ENCODE results near the gene TMEM184B.
A peak's percentile ranks its signal among the peaks of the same experiment; 100 is the strongest.

The TMEM184B gene

DNA sequence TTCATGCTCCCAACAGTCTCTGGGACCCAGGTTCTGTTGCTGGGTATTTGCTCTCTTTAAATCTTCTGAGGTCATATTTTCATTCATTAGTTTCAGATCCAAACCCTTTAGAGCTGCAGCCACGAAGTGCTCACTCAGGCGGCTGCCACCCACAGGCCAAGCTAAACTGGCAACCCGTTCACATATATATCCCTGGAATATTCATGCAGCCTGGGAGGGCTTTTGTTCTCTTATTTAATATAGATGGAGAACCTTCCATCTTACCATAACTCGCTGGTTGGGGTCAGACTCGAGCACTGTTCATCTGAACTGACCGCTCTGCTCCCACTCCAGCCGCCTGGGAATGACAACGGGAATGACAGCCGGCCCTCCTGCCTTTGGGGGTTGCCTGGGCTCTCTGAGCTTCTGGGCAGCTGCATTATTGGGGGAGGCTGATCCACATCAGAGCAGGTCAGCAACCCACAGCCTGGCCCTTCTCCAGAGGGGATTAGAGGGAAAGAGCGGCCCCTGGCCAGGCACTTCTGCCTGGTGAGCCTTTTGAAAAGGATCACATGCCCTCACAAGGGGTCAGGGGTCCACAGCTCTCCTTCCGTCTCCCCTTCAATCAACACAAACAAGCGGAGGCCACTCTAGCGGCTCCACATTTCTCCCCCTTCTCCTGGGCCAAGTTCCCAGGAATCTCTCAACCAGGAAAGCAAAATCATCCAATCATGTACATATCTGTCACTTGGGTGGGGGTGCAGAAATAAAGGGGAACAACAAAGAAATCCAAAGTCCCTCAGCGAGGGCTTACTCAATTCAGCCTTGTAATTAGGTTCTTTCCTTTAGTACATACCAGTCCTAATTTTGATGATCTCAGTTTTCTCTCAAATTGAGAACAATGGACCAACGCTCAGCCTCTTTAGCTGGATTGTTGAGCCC is 11.8 kb downstream of the TMEM184B start:
- Histone ChIP-seq H3K4me1 (ENCODE audit: insufficient read depth, poor library complexity, severe bottlenecking) (no peaks in the 10 kb centered on the region), H3K9me3 (ENCODE audit: severe bottlenecking) (no peaks in the 10 kb centered on the region), H3K4me3 (ENCODE audit: severe bottlenecking) (no peak overlapping the region), H3K27ac (ENCODE audit: poor library complexity, severe bottlenecking) (no peak overlapping the region), H3K36me3 (ENCODE audit: low read depth) (peaks cover 46% of the 10 kb centered on the region), H3K27me3 (ENCODE audit: insufficient read depth, poor library complexity, severe bottlenecking) (no peaks in the 10 kb centered on the region)
- no peak; the same call in 2 of the 3 replicates for ATAC-seq (ENCODE audit: low read depth)
- no peak for DNase-seq (ENCODE audit: low spot score)
- TF ChIP-seq, protein P1, sequence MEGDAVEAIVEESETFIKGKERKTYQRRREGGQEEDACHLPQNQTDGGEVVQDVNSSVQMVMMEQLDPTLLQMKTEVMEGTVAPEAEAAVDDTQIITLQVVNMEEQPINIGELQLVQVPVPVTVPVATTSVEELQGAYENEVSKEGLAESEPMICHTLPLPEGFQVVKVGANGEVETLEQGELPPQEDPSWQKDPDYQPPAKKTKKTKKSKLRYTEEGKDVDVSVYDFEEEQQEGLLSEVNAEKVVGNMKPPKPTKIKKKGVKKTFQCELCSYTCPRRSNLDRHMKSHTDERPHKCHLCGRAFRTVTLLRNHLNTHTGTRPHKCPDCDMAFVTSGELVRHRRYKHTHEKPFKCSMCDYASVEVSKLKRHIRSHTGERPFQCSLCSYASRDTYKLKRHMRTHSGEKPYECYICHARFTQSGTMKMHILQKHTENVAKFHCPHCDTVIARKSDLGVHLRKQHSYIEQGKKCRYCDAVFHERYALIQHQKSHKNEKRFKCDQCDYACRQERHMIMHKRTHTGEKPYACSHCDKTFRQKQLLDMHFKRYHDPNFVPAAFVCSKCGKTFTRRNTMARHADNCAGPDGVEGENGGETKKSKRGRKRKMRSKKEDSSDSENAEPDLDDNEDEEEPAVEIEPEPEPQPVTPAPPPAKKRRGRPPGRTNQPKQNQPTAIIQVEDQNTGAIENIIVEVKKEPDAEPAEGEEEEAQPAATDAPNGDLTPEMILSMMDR (IDR thresholded peaks at IDR 0.05; ENCODE audit: poor library complexity, severe bottlenecking): no peak

DNA sequence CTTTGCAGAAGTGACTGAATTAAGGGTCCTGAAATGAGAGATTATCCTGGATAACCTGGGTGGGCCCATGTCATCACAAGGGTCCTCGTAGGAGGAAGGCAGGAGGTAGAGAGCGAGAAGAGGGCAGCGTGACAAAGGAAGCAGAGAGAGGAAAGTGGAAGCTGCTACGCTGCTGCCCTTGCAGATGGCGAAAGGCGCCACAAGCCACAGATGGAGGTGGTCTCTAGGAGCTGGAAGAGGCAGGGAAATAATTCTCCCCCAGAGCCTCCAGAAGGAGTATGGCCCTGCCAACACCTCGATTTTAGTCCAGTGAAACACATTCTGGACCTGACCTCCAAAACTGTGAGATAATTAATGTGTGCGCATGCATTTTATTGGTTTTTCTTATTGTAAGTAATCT is 13.4 kb downstream of the TMEM184B start:
- H3K4me3 ChIP-seq (ENCODE audit: severe bottlenecking): no peak overlapping the region
- H3K27ac ChIP-seq (ENCODE audit: poor library complexity, severe bottlenecking): no peak overlapping the region
- no peaks in the 10 kb centered on the region for H3K4me1 ChIP-seq (ENCODE audit: insufficient read depth, poor library complexity, severe bottlenecking)
- ATAC-seq (ENCODE audit: low read depth) (no peak), DNase-seq (ENCODE audit: low spot score) (no peak)
- TF ChIP-seq, protein P1 (IDR thresholded peaks at IDR 0.05; ENCODE audit: poor library complexity, severe bottlenecking): no peak
- H3K36me3 ChIP-seq (ENCODE audit: low read depth): peaks cover 31% of the 10 kb centered on the region
- H3K27me3 ChIP-seq (ENCODE audit: insufficient read depth, poor library complexity, severe bottlenecking): no peaks in the 10 kb centered on the region
- H3K9me3 ChIP-seq (ENCODE audit: severe bottlenecking): no peaks in the 10 kb centered on the region

DNA sequence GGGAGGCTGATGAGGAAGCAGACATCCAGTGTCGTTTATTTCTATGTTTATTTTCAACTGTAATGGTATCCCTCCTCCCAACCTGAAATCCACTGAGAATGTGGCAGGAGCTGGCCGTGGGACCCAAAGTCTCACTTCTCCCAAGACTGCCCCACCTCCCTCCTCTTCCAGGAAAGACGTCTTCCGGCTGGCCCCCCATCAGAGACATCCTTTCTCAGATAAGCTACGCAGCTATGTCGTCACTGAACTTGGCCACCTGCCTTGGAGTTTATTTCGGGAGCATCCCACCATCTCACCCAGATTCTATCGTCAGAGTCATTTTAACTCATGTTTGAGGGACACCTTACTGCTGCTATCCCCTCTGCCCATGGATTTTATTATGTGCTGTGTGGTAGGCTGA is 13.9 kb downstream of the TMEM184B start:
- H3K9me3 ChIP-seq (ENCODE audit: severe bottlenecking): no peaks in the 10 kb centered on the region
- H3K36me3 ChIP-seq (ENCODE audit: low read depth): peaks cover 28% of the 10 kb centered on the region
- DNase-seq (ENCODE audit: low spot score) (no peak), ATAC-seq (ENCODE audit: low read depth) (no peak)
- no peak overlapping the region for H3K4me3 ChIP-seq (ENCODE audit: severe bottlenecking)
- no peak overlapping the region for H3K27ac ChIP-seq (ENCODE audit: poor library complexity, severe bottlenecking)
- TF ChIP-seq, protein P1 (IDR thresholded peaks at IDR 0.05; ENCODE audit: poor library complexity, severe bottlenecking): no peak
- H3K4me1 ChIP-seq (ENCODE audit: insufficient read depth, poor library complexity, severe bottlenecking): no peaks in the 10 kb centered on the region
- H3K27me3 ChIP-seq (ENCODE audit: insufficient read depth, poor library complexity, severe bottlenecking): no peaks in the 10 kb centered on the region

DNA sequence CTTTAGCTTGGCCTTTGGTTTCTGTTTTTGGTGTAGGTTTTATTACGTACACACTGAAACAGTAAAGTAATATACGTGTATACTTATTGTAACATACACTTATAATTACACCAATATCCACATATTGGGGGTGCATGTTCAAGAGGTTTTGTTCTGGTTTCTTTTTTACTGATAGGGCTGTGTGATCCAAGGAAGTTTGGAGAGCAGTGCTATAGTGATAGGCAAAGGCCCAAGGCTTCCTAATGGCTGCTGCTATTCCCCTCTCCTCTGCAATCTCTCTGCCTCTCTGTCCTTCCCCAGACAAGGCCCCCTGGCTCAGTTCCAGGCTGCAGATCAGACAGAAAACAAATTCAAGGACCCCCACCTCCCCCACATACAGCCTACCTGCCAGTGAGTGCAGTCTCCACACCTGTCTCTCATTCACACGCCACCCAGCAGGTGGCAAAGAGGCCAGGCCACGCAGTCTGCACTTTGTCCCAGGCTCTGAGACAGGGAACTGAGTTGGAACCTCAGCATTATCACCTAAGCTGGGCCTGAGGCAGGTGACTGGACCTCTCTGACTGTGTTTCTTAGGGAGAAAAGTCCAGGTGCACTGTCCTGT is 15.1 kb downstream of the TMEM184B start:
- H3K27me3 ChIP-seq (ENCODE audit: insufficient read depth, poor library complexity, severe bottlenecking): no peaks in the 10 kb centered on the region
- TF ChIP-seq, protein P1 (IDR thresholded peaks at IDR 0.05; ENCODE audit: poor library complexity, severe bottlenecking): no peak
- ATAC-seq (ENCODE audit: low read depth) (0 out of 3 replicates have a peak, but pooled peaks have one; percentile 21), DNase-seq (ENCODE audit: low spot score) (no peak)
- H3K4me1 ChIP-seq (ENCODE audit: insufficient read depth, poor library complexity, severe bottlenecking): no peaks in the 10 kb centered on the region
- H3K36me3 ChIP-seq (ENCODE audit: low read depth): peaks cover 16% of the 10 kb centered on the region
- no peak overlapping the region for H3K27ac ChIP-seq (ENCODE audit: poor library complexity, severe bottlenecking)
- H3K4me3 ChIP-seq (ENCODE audit: severe bottlenecking): no peak overlapping the region
- H3K9me3 ChIP-seq (ENCODE audit: severe bottlenecking): no peaks in the 10 kb centered on the region
